ENCODE data around the gene DNAJC11.
"Not testable (repeated sequence)": the region's sequence is repeated elsewhere in the genome, so short reads cannot be mapped to it uniquely, and the experiment has no call there.

Gene DNAJC11

GRCh38 chr1:6622396-6623152 lies 79.0 kb downstream of the DNAJC11 start:
- no peak for DNase-seq

GRCh38 chr1:6621429-6622391 lies 79.9 kb downstream of the DNAJC11 start:
- no peak for DNase-seq

GRCh38 chr1:6619045-6619444 lies 82.6 kb downstream of the DNAJC11 start:
- DNase-seq: no peak

- DNase-seq: no peak
Observed at GRCh38 chr1:6614929-6615785, 86.5 kb downstream of the DNAJC11 start.

GRCh38 chr1:6614019-6614928 lies 87.3 kb downstream of the DNAJC11 start:
- DNase-seq: no peak

- DNase-seq: peak; percentile 100
Observed at GRCh38 chr1:6613361-6614018, 88.1 kb downstream of the DNAJC11 start, which contains the start of gene PHF13. Gene PHF13 (plus strand): TSS chr1:6613731. CDS start chr1:6614067, 336 bp downstream.

GRCh38 chr1:6612641-6613360 lies 88.8 kb downstream of the DNAJC11 start:
- peak; percentile 73 for DNase-seq

GRCh38 chr1:6603915-6604558 lies 97.6 kb downstream of the DNAJC11 start:
- peak; percentile 95 for DNase-seq

- DNase-seq: peak; percentile 84
Observed at GRCh38 chr1:6603238-6603914, 98.2 kb downstream of the DNAJC11 start.

GRCh38 chr1:6602669-6603237 lies 98.9 kb downstream of the DNAJC11 start, which contains the start of gene KLHL21:
Gene KLHL21 (minus strand): TSS chr1:6602869. CDS start chr1:6602817, 52 bp downstream.
- peak; percentile 95 for DNase-seq

- DNase-seq: no peak
Observed at GRCh38 chr1:6601923-6602668, 99.5 kb downstream of the DNAJC11 start.

- DNase-seq: peak; percentile 84
Observed at GRCh38 chr1:6601049-6601922, 100.3 kb downstream of the DNAJC11 start.

- no peak for DNase-seq
Observed at GRCh38 chr1:6600410-6601048, 101.1 kb downstream of the DNAJC11 start.

- not testable (repeated sequence) for DNase-seq
Observed at GRCh38 chr1:6599991-6600390, 101.6 kb downstream of the DNAJC11 start.

GRCh38 chr1:6599141-6599975 lies 102.3 kb downstream of the DNAJC11 start:
- DNase-seq: peak; percentile 51
